RWPE2 (cell line): ENCODE data around the gene GSN.

Experiments
- ATAC-seq: fragments of 200-7000 bp; cut with Tn5 transposase; 3 replicates; pipeline ENCODE4 v1.9.1; 2021; ENCODE audit warnings: low read depth
- DNase-seq: peaks from one replicate; pipeline ENCODE4 v3.0.0-alpha.2; 2020; ENCODE audit warnings: low spot score
- H3K27ac ChIP-seq: fragments of 450-650 bp; 2 replicates; pipeline ENCODE4 v1.5.1; 2017; ENCODE audit warnings: mild to moderate bottlenecking; ENCODE audit not compliant: poor library complexity, severe bottlenecking
- H3K27me3 ChIP-seq: fragments of 250-450 bp; sonication (Bioruptor Pico); 2 replicates; pipeline ENCODE4 v1.5.1; 2021; ENCODE audit warnings: mild to moderate bottlenecking, moderate library complexity; ENCODE audit not compliant: insufficient read depth, poor library complexity, severe bottlenecking
- H3K36me3 ChIP-seq: fragments of 250-450 bp; sonication (Bioruptor Pico); 2 replicates; pipeline ENCODE4 v1.5.1; 2020; ENCODE audit warnings: low read depth, mild to moderate bottlenecking, moderate library complexity
- H3K4me1 ChIP-seq: fragments of 250-450 bp; sonication (Bioruptor Pico); 2 replicates; pipeline ENCODE4 v1.5.1; 2021; ENCODE audit warnings: mild to moderate bottlenecking, moderate library complexity; ENCODE audit not compliant: insufficient read depth, poor library complexity, severe bottlenecking
- H3K4me3 ChIP-seq: fragments of 250-450 bp; sonication (Bioruptor Pico); 2 replicates; pipeline ENCODE4 v1.5.1; 2021; ENCODE audit warnings: mild to moderate bottlenecking, moderate library complexity; ENCODE audit not compliant: severe bottlenecking
- H3K9me3 ChIP-seq: fragments of 250-450 bp; sonication (Bioruptor Pico); 2 replicates; pipeline ENCODE4 v1.5.1; 2021; ENCODE audit warnings: mild to moderate bottlenecking, moderate library complexity; ENCODE audit not compliant: severe bottlenecking
- CTCF ChIP-seq: fragments of 450-650 bp; IDR thresholded peaks from one replicate; pipeline ENCODE4 v1.5.1; 2017; ENCODE audit warnings: mild to moderate bottlenecking, moderate library complexity; ENCODE audit not compliant: poor library complexity, severe bottlenecking

GSN gene

GRCh38 chr9:121336665-121337064, 68.7 kb downstream of the GSN start:
- no peak for TF ChIP-seq CTCF
- ATAC-seq, result no peak
- no peak overlapping the region for H3K4me3 ChIP-seq
- no peak overlapping the region for H3K27ac ChIP-seq
- peaks cover 52% of the 10 kb centered on the region for H3K36me3 ChIP-seq
- no peaks in the 10 kb centered on the region for H3K9me3 ChIP-seq
- no peak for DNase-seq
- peaks cover 16% of the 10 kb centered on the region for H3K4me1 ChIP-seq
- no peaks in the 10 kb centered on the region for H3K27me3 ChIP-seq

- no peak for TF ChIP-seq CTCF
- no peak for DNase-seq
- H3K27me3 ChIP-seq, result no peaks in the 10 kb centered on the region
- no peak overlapping the region for H3K27ac ChIP-seq
- peaks cover 64% of the 10 kb centered on the region for H3K36me3 ChIP-seq
- no peak overlapping the region for H3K4me3 ChIP-seq
- no peaks in the 10 kb centered on the region for H3K9me3 ChIP-seq
- peaks cover 13% of the 10 kb centered on the region for H3K4me1 ChIP-seq
- no peak for ATAC-seq
These were observed 71.5 kb downstream of the GSN start for GRCh38 chr9:121339437-121339836.

- H3K27me3 ChIP-seq, result no peaks in the 10 kb centered on the region
- no peak overlapping the region for H3K4me3 ChIP-seq
- no peak overlapping the region for H3K27ac ChIP-seq
- DNase-seq, result no peak
- H3K9me3 ChIP-seq, result no peaks in the 10 kb centered on the region
- H3K4me1 ChIP-seq, result no peaks in the 10 kb centered on the region
- H3K36me3 ChIP-seq, result peaks cover 77% of the 10 kb centered on the region
- TF ChIP-seq CTCF, result no peak
- no peak for ATAC-seq
These were observed 72.9 kb downstream of the GSN start for GRCh38 chr9:121340676-121341392.

- Histone ChIP-seq H3K27ac (no peak overlapping the region), H3K27me3 (no peaks in the 10 kb centered on the region), H3K9me3 (no peaks in the 10 kb centered on the region), H3K36me3 (peaks cover 95% of the 10 kb centered on the region), H3K4me1 (no peaks in the 10 kb centered on the region), H3K4me3 (no peak overlapping the region)
- DNase-seq (no peak), ATAC-seq (no peak)
- no peak for TF ChIP-seq CTCF
These were observed 76.2 kb downstream of the GSN start for GRCh38 chr9:121344184-121344583.

- no peaks in the 10 kb centered on the region for H3K4me1 ChIP-seq
- H3K9me3 ChIP-seq, result no peaks in the 10 kb centered on the region
- H3K27me3 ChIP-seq, result no peaks in the 10 kb centered on the region
- ATAC-seq (no peak), DNase-seq (no peak)
- H3K36me3 ChIP-seq, result peaks cover 95% of the 10 kb centered on the region
- H3K4me3 ChIP-seq, result no peak overlapping the region
- no peak for TF ChIP-seq CTCF
- H3K27ac ChIP-seq, result no peak overlapping the region
These were observed 77.1 kb downstream of the GSN start for GRCh38 chr9:121345070-121345469.
